GM12878 (cell line): ENCODE data around the gene FXYD3. TPM values are rescaled to one million over a fixed set of nuclear protein-coding genes. Genes with fewer than 3 reads are reported as not detected.

Experiments
- ATAC-seq: fragments of 200-7000 bp; cut with Tn5 transposase; 3 replicates; pipeline ENCODE4 v1.9.1; 2020; ENCODE audit warnings: mild to moderate bottlenecking, moderate library complexity
- BruUV-seq: library from RNA; stranded (reverse); fragments of 400-500 nt; replicated peaks from 2 replicates; lab custom pipeline; 2021; lab: Mats Ljungman, UMichigan
- CTCF ChIA-PET: fragments of 300-600 bp; sonication (Branson Sonifier 250); formaldehyde crosslinking; extraction: SDS; loops from one replicate; lab custom pipeline; 2021; ENCODE audit warnings: inconsistent platforms; lab: Yijun Ruan, JAX
- POLR2A ChIA-PET: fragments of 350-600 bp; formaldehyde crosslinking; extraction: SDS; loops from one replicate; lab custom pipeline; 2021; ENCODE audit warnings: inconsistent platforms; lab: Charles Lee
- RAD21 ChIA-PET: fragments of 300-600 bp; sonication (Branson Sonifier 250); formaldehyde crosslinking; loops from one replicate; lab custom pipeline; 2023; ENCODE audit warnings: antibody characterized with exemption; ENCODE audit not compliant: unreplicated experiment; lab: Charles Lee
- SMC1A ChIA-PET: fragments of 300-600 bp; sonication (Branson Sonifier 250); formaldehyde crosslinking; loops from one replicate; lab custom pipeline; 2023; ENCODE audit not compliant: unreplicated experiment, uncharacterized antibody; lab: Charles Lee
- DNase-seq: peaks from one replicate; pipeline ENCODE4 v3.0.0-alpha.2; 2011; ENCODE audit warnings: low read depth, low spot score
- FAIRE-seq: peaks from 3 replicates; lab custom pipeline; 2011; peaks lifted over from hg19 to GRCh38; lab: Jason Lieb, UNC
- H2AFZ ChIP-seq: 2 replicates; pipeline ENCODE4 v1.6.0; 2011; ENCODE audit warnings: low read depth, low read length, control low read depth; ENCODE audit not compliant: control insufficient read depth
- H3K27ac ChIP-seq: 2 replicates; pipeline ENCODE4 v1.5.1; 2011; ENCODE audit warnings: control low read depth; ENCODE audit not compliant: control insufficient read depth, insufficient read depth
- H3K27me3 ChIP-seq, 2 experiments: replicated peaks in 1 of 2; 2 replicates each; pipeline versions ENCODE4 v1.6.0 to v1.6.1; 2011; ENCODE audit warnings: low read length in 1 of 2; ENCODE audit not compliant: control insufficient read depth in 2 of 2, insufficient read depth in 2 of 2
- H3K36me3 ChIP-seq, 2 experiments: 2 replicates each; pipeline ENCODE4 v1.5.1; 2011; ENCODE audit warnings: low read length in 1 of 2; ENCODE audit not compliant: control insufficient read depth in 2 of 2, insufficient read depth in 2 of 2
- H3K4me1 ChIP-seq: 2 replicates; pipeline ENCODE4 v1.6.1; 2011; ENCODE audit warnings: mild to moderate bottlenecking, low read length, moderate library complexity, mixed read lengths; ENCODE audit not compliant: control insufficient read depth, insufficient read depth
- H3K4me2 ChIP-seq: 2 replicates; pipeline ENCODE4 v1.6.0; 2011; ENCODE audit warnings: control low read depth; ENCODE audit not compliant: control insufficient read depth, insufficient read depth
- H3K4me3 ChIP-seq: fragments of 200-600 bp; sonication (generic); 2 replicates; pipeline ENCODE4 v1.5.1; 2016
- H3K79me2 ChIP-seq: 2 replicates; pipeline ENCODE4 v1.6.0; 2011; ENCODE audit warnings: low read length; ENCODE audit not compliant: control insufficient read depth, insufficient read depth
- H3K9ac ChIP-seq: 2 replicates; pipeline ENCODE4 v1.8.0; 2011; ENCODE audit warnings: low read length, control low read depth, mixed read lengths; ENCODE audit not compliant: control insufficient read depth, insufficient read depth
- H3K9me3 ChIP-seq: replicated peaks from 3 replicates; pipeline ENCODE4 v1.5.1; 2011; ENCODE audit warnings: mild to moderate bottlenecking, low read length; ENCODE audit not compliant: control insufficient read depth, insufficient read depth
- H4K20me1 ChIP-seq: 2 replicates; pipeline ENCODE4 v1.6.0; 2011; ENCODE audit not compliant: control insufficient read depth, insufficient read depth
- BACH1 ChIP-seq: fragments of 450-650 bp; IDR thresholded peaks from 2 replicates; pipeline ENCODE4 v1.6.1; 2017; ENCODE audit warnings: mild to moderate bottlenecking, borderline replicate concordance
- CHD2 ChIP-seq: IDR thresholded peaks from 2 replicates; pipeline ENCODE4 v1.6.1; 2011; ENCODE audit warnings: low read depth, low read length, improper control_type of control experiment, borderline replicate concordance
- ESRRA ChIP-seq: IDR thresholded peaks from 2 replicates; pipeline ENCODE4 v1.6.1; 2012; ENCODE audit warnings: mild to moderate bottlenecking, low read length, improper control_type of control experiment
- FOXM1 ChIP-seq: IDR thresholded peaks from 2 replicates; pipeline ENCODE4 v1.6.1; 2012; ENCODE audit warnings: low read depth, mild to moderate bottlenecking, inconsistent platforms, low read length, moderate library complexity
- MEF2A ChIP-seq: IDR thresholded peaks from 2 replicates; pipeline ENCODE4 v1.6.1; 2011; ENCODE audit warnings: low read depth, mild to moderate bottlenecking, low read length, moderate library complexity; ENCODE audit not compliant: insufficient read depth
- MTA2 ChIP-seq: fragments of 450-650 bp; IDR thresholded peaks from 2 replicates; pipeline ENCODE4 v1.6.1; 2016; ENCODE audit warnings: low read depth, mild to moderate bottlenecking, moderate library complexity
- MXI1 ChIP-seq: fragments of 150-350 bp; IDR thresholded peaks from 2 replicates; pipeline ENCODE4 v1.6.1; 2011; ENCODE audit warnings: low read depth, mild to moderate bottlenecking, inconsistent platforms, low read length, improper control_type of control experiment
- NR2C2 ChIP-seq: IDR thresholded peaks from 2 replicates; pipeline ENCODE4 v1.6.1; 2011; ENCODE audit warnings: borderline replicate concordance, low read depth; ENCODE audit not compliant: control insufficient read depth, insufficient read length
- RAD21 ChIP-seq: IDR thresholded peaks from 2 replicates; pipeline ENCODE4 v1.6.1; 2011; ENCODE audit warnings: mild to moderate bottlenecking, low read depth, low read length, moderate library complexity; ENCODE audit not compliant: insufficient read depth
- RELA ChIP-seq: fragments of 450-650 bp; IDR thresholded peaks from 2 replicates; pipeline ENCODE4 v1.8.0; 2014; ENCODE audit warnings: borderline replicate concordance; ENCODE audit not compliant: partially characterized antibody
- REST ChIP-seq: IDR thresholded peaks from 2 replicates; pipeline ENCODE4 v1.6.1; 2012; ENCODE audit warnings: mild to moderate bottlenecking, low read depth, low read length
- SIX5 ChIP-seq: IDR thresholded peaks from 2 replicates; pipeline ENCODE4 v1.6.1; 2011; ENCODE audit warnings: mild to moderate bottlenecking, low read depth, low read length, moderate library complexity; ENCODE audit not compliant: severe bottlenecking
- SKIL ChIP-seq: fragments of 450-650 bp; IDR thresholded peaks from 2 replicates; pipeline ENCODE4 v1.6.1; 2017; ENCODE audit warnings: mild to moderate bottlenecking, low read depth, inconsistent platforms; ENCODE audit not compliant: poor library complexity, severe bottlenecking
- WGBS: methylation state at CpG from one replicate; pipeline ENCODE4 v1.1.6; 2016; ENCODE audit warnings: low lambda C conversion rate; ENCODE audit not compliant: insufficient replicate concordance, insufficient coverage; ENCODE audit errors: missing lambda C conversion rate; 5-methylcytosine and 5-hydroxymethylcytosine counted together
- in situ Hi-C: fragments of 300-500 bp; cut with MboI; formaldehyde crosslinking; loops from 9 replicates; pipeline ENCODE4 v1.14.3; 2018; ENCODE audit warnings: mixed read lengths
- intact Hi-C: fragments of 100-400 bp; cut with micrococcal nuclease; formaldehyde crosslinking; loops from one replicate; pipeline ENCODE4 v1.14.2; 2022; ENCODE audit not compliant: unreplicated experiment
- polyA plus RNA-seq, 11 experiments: library from polyadenylated mRNA; depleted of rRNA in 4 of 11; unstranded in 6 of 11; stranded (reverse) in 5 of 11; fragments of >200 nt; fragmentation: Nextera tagmentation in 4 of 11; fragmentation: Illumina TruSeq in 1 of 11; extraction: Ambion mirVana in 4 of 11; extraction: Trizol in 1 of 11; gene quantifications; 1 replicate in 1 of 11; 2 replicates in 10 of 11; pipeline versions ENCODE4 v1.2.1 to v1.2.3, GENCODE V29; 2011 to 2016; ENCODE audit warnings: inconsistent platforms in 2 of 11, missing spikeins in 2 of 11, low read depth in 1 of 11
- total RNA-seq, 4 experiments: library from RNA; depleted of rRNA in 3 of 4; stranded (reverse); fragments of >200 nt in 3 of 4; fragmentation: Illumina TruSeq in 1 of 4; extraction: Trizol in 1 of 4; gene quantifications; 2 replicates each; pipeline versions ENCODE4 v1.2.1 to v1.2.3, GENCODE V29; 2013 to 2021

The FXYD3 gene
- total and polyA plus RNA-seq, 10 of the 15 experiments (the other 5 are each of a cell fraction or from before 2014, with no cell fraction given) = 0.09 to 0.44 TPM; not detected in 8

- intact Hi-C loops = no loop called here
- H3K9me3 ChIP-seq = no peaks in the 10 kb centered on the region; the same call in 2 of the 3 replicates
- BruUV-seq = no TSS peak
- no peak for ATAC-seq
- H3K4me2 ChIP-seq = no peak overlapping the region
- ChIA-PET POLR2A (no interaction called here), RAD21 (no interaction called here), SMC1A (no interaction called here), CTCF (interaction anchor here (0.9 kb wide), 1 partner anchor 32 kb away, joined by 3 read pairs; no protein-coding TSS in a partner anchor)
- FAIRE-seq = no peak
- no peaks in the 10 kb centered on the region for H4K20me1 ChIP-seq
- H3K27me3 ChIP-seq = no peaks in the 10 kb centered on the region
- no peaks in the 10 kb centered on the region for H3K4me1 ChIP-seq
- H2AFZ ChIP-seq = no peak overlapping the region
- H3K36me3 ChIP-seq = no peaks in the 10 kb centered on the region
- no peaks in the 10 kb centered on the region for H3K79me2 ChIP-seq
- TF ChIP-seq RAD21 (no peak), CHD2 (no peak), ESRRA (no peak)
- H3K9ac ChIP-seq = no peak overlapping the region
- in situ Hi-C loops = no loop called here
- DNase-seq = no peak
- H3K4me3 ChIP-seq = no peak overlapping the region
- WGBS = 32% methylated on average over 11 of the region's 11 CpGs
- no peak overlapping the region for H3K27ac ChIP-seq
Measured at GRCh38 chr19:35104361-35104760, 11.3 kb upstream of the FXYD3 start.

- ChIA-PET SMC1A (no interaction called here), RAD21 (no interaction called here), POLR2A (no interaction called here), CTCF (no interaction called here)
- in situ Hi-C loops = no loop called here
- BruUV-seq = no TSS peak
- H4K20me1 ChIP-seq = no peaks in the 10 kb centered on the region
- DNase-seq (no peak), ATAC-seq (no peak), FAIRE-seq (no peak)
- no peaks in the 10 kb centered on the region; the same call in 2 of the 3 replicates for H3K9me3 ChIP-seq
- peaks cover 0 to 2% of the 10 kb centered on the region in 2 experiments; a peak in 1 of 4 replicates for H3K27me3 ChIP-seq
- no peaks in the 10 kb centered on the region for H3K36me3 ChIP-seq
- no peak overlapping the region for H2AFZ ChIP-seq
- intact Hi-C loops = no loop called here
- 72% methylated on average over 6 of the region's 6 CpGs for WGBS
- no peak overlapping the region for H3K4me3 ChIP-seq
- H3K9ac ChIP-seq = no peak overlapping the region
- H3K4me2 ChIP-seq = no peak overlapping the region
- no peaks in the 10 kb centered on the region for H3K79me2 ChIP-seq
- H3K27ac ChIP-seq = no peak overlapping the region
- H3K4me1 ChIP-seq = no peaks in the 10 kb centered on the region
- TF ChIP-seq SIX5 = no peak
- no peak for TF ChIP-seq MEF2A
- no peak for TF ChIP-seq NR2C2
- no peak for TF ChIP-seq MTA2
- TF ChIP-seq BACH1 = no peak
- no peak for TF ChIP-seq SKIL
- TF ChIP-seq MXI1 = no peak
- TF ChIP-seq RELA = no peak
- TF ChIP-seq FOXM1 = no peak
- TF ChIP-seq REST = no peak
Measured at GRCh38 chr19:35105047-35105410, 10.6 kb upstream of the FXYD3 start.
